Suprapubic skin (tissue), 4 donors: ENCODE data around the gene AEN.

Experiments
- POLR2A ChIP-seq, 2 donors: fragments of 450-650 bp; IDR thresholded peaks; one replicate each; pipeline ENCODE4 v1.6.1; 2017; ENCODE audit warnings: antibody characterized with exemption in 2 of 2, mild to moderate bottlenecking in 2 of 2, moderate library complexity in 2 of 2
- POLR2AphosphoS5 ChIP-seq, 3 donors: sonication (generic); formaldehyde crosslinking; IDR thresholded peaks; one replicate each; pipeline ENCODE4 v1.6.1; 2017; ENCODE audit warnings: antibody characterized with exemption in 3 of 3
- TF ChIP-seq, protein P1 (sequence below), 2 donors: fragments of 200-600 bp in 1 of 2; fragments of 450-650 bp in 1 of 2; sonication (generic) in 1 of 2; IDR thresholded peaks; one replicate each; pipeline ENCODE4 v1.5.1; 2016 to 2019; ENCODE audit warnings: antibody characterized with exemption in 2 of 2, mild to moderate bottlenecking in 1 of 2, moderate library complexity in 1 of 2

DNA sequence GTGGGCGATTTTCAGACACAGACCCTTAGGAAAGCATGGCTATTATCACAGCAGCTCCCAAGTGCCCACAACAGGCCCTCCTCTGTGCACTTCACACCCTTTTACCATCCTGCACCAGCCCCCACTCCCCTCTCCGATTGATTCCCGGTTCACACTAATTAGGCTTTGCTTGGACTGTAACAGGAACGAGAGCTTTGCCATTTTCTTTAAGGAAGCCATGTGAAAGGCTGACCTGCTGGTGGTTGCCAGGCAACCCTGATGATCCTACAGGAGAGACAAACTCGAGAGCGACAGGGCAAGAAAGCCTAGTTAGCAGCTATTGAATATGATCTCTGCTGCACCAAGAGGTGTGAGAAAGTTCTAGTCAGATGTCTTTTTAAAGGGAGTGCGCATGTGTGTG is 46.5 kb upstream of the AEN start:
- TF ChIP-seq, protein P1, sequence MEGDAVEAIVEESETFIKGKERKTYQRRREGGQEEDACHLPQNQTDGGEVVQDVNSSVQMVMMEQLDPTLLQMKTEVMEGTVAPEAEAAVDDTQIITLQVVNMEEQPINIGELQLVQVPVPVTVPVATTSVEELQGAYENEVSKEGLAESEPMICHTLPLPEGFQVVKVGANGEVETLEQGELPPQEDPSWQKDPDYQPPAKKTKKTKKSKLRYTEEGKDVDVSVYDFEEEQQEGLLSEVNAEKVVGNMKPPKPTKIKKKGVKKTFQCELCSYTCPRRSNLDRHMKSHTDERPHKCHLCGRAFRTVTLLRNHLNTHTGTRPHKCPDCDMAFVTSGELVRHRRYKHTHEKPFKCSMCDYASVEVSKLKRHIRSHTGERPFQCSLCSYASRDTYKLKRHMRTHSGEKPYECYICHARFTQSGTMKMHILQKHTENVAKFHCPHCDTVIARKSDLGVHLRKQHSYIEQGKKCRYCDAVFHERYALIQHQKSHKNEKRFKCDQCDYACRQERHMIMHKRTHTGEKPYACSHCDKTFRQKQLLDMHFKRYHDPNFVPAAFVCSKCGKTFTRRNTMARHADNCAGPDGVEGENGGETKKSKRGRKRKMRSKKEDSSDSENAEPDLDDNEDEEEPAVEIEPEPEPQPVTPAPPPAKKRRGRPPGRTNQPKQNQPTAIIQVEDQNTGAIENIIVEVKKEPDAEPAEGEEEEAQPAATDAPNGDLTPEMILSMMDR (IDR thresholded peaks at IDR 0.05): no peak
- TF ChIP-seq POLR2AphosphoS5 (IDR thresholded peaks at IDR 0.05) (no peak), POLR2A (IDR thresholded peaks at IDR 0.05) (no peak)
